OCI-LY3 (cell line): ENCODE measurements around the gene RGCC.

Experiments used
- CTCF ChIP-seq: fragments of 200-600, 300-600 bp; sonication (generic); IDR thresholded peaks from 2 replicates; pipeline ENCODE4 v1.5.1; 2014; ENCODE audit warnings: antibody characterized with exemption, low read length, low read depth
- EZH2phosphoT487 ChIP-seq: fragments of 200-600 bp; shearing (Covaris generic); IDR thresholded peaks from 2 replicates; pipeline ENCODE4 v1.6.1; 2018; ENCODE audit warnings: antibody characterized with exemption, mixed run types, low read depth

GRCh38 chr13:41461527-41462139, 4.3 kb downstream of the RGCC start:
- TF ChIP-seq CTCF = no peak
- TF ChIP-seq EZH2phosphoT487 = no peak
